GM18858 (cell line): ENCODE results near the gene U2AF1.
"Not testable (repeated sequence)": the region's sequence is repeated elsewhere in the genome, so short reads cannot be mapped to it uniquely, and the experiment has no call there.

Experiments used
- ATAC-seq: cut with Tn5 transposase; IDR thresholded peaks from one replicate; pipeline ENCODE4 v1.9.1; 2021; ENCODE audit not compliant: unreplicated experiment

Gene U2AF1

DNA sequence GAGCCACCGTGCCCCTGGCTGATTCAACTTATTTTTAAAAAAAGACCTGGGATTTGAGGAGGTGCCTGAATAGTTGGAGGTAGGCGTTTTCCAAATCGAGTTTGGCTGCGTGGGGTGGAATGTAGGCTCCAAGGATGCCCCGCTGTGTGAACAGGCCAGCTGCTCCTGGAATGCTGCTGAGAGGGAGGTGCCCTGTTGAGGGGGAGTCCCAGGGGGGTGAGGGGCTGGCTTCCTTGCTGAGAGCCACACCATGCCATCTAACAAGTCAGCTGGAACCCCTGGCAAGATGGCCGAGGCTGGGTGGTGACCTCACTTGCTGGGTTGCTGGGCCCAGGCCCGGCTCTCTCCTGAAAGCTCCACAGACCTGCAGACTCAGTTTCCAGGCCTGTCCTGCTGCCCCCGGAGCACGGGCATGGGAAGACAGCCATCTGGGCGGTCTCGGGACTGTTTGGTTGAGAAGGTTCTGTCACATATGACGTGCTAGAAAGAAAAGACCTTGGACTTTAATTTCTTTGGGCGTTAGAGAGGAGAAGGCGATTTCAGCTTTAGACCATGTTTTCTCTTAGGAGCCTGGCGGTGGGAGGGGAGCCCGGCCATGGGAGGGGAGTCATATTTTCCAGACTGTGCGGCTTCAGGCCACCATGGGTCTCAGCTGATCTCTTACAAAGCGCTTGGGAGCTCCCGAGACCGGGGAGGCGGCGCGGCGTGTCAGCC lies 24.6 kb downstream of the U2AF1 start:
- ATAC-seq = not testable (repeated sequence)

DNA sequence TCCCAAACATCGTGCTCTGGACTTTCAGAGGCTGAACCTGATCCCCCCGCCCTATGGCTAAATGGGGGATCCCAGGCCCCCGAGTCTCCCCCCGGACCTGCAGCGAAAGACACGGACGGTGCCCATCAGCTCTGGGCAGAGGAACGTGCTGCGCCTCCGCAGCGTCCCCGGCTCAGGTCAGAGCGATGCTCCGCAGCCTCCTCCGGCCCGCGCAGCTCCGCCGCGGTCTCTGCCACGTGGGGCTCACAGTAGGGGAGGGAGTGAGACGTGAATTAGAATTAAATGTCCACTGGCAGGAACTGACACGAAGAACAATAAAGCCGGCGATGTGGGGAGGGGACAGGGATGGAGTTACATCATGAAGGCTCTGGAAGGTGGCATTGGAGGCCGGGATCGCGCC lies 30.7 kb downstream of the U2AF1 start:
- not testable (repeated sequence) for ATAC-seq

GRCh38 chr21:43076023-43076637 lies 31.2 kb downstream of the U2AF1 start:
- not testable (repeated sequence) for ATAC-seq

GRCh38 chr21:43075170-43076022 lies 32.0 kb downstream of the U2AF1 start, which contains the start of gene CBS:
Gene CBS, minus strand, starts transcription at chr21:43075835. Its CDS starts 3,642 bp downstream, at chr21:43072193.
- not testable (repeated sequence) for ATAC-seq

- ATAC-seq = not testable (repeated sequence)
Observed at GRCh38 chr21:43074401-43075169, 32.8 kb downstream of the U2AF1 start.

DNA sequence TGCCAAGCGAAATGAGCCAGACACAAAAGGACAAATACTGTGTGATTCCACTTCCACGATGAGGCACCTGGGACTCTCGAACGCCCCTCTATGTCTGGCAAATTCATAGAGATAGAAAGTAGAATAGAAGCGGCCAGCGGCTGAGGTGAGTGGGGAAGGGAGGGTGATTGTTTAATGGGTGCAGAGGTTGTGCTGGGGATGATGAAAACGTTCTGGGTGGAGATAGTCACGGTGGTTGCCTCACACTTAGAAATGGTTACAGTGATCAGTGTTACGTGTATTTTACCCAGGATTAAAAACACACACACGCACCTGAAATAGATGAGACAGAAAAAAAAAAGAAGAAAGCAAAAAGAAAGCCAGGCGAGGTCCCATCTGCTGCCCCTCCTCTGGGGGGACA lies 34.6 kb downstream of the U2AF1 start:
- not testable (repeated sequence) for ATAC-seq

- not testable (repeated sequence) for ATAC-seq
Observed at GRCh38 chr21:43069682-43070081, 37.7 kb downstream of the U2AF1 start.

- ATAC-seq = not testable (repeated sequence)
Observed at GRCh38 chr21:43068065-43068464, 39.3 kb downstream of the U2AF1 start.

- not testable (repeated sequence) for ATAC-seq
Observed at GRCh38 chr21:43066690-43067089, 40.7 kb downstream of the U2AF1 start.

DNA sequence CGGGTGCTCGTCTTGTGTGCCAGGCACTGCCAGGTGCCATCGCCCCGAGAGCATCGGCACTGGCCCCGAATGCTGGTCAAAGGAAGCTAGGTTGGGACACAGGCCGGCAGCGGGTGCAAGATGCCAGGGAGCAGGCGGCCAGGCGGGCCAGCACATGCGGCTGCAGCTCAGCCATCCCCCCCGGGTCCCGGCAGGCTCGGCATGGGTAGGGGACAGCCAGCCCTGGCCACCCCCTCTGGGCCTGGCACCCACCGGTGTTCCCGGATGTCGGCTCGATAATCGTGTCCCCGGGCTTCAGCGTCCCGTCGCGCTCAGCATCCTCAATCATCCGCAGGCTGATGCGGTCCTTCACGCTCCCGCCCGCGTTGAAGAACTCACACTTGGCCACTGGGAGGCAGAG lies 41.4 kb downstream of the U2AF1 start:
- not testable (repeated sequence) for ATAC-seq

GRCh38 chr21:43064265-43064917 lies 43.0 kb downstream of the U2AF1 start:
- ATAC-seq = not testable (repeated sequence)

DNA sequence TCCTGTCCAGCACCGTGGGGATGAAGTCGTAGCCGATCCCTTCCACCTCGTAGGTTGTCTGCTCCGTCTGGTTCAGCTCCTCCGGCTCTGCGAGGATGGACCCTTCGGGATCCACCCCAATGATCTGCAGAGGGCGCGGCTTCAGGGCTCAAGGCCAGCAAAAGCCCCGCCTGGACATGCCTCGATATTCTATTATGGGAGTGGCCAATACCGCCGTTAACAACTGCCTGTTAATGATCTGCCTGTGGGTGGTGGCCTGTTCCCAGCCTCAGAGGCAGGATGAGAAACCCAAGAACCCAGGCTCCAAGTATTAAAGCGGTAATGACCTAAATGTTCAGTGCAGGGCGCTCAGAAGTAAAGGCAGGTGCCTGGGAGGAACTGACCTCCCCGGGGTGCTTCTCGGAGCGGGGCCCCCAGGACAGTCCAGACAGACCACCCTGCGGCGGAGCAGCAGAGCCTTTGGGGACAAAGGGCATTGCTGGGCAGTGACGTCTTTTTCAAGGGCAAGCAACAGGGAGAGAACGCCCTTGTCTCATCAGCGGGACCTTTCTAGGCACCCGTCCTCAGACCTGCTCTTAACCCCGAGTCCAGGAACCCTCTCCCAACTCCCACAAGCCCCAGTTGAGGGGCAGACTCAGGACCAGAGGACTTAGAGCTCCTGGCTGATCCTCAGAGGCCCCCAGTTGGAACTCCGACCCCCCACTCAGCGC lies 44.3 kb downstream of the U2AF1 start:
- not testable (repeated sequence) for ATAC-seq

DNA sequence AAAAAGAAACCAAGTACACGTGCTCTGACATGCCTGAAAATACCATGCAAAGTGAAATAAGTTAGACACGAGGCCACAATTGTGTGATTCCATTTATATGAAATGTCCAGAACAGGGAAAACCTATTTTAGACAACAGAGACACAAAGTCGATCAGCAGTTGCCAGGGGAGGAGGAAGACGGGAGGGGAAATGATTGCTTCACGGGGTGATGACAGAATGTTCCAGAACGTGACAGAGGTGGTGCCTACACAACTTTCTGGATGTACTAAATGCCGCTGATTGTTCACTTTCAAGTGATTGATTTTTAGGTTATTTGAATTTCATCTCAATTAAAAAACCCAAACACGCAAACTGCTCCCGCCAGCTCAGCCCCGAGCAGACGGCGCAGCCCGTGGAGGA lies 54.3 kb downstream of the U2AF1 start:
- ATAC-seq = not testable (repeated sequence)

- ATAC-seq = not testable (repeated sequence)
Observed at GRCh38 chr21:43045876-43046821, 61.2 kb downstream of the U2AF1 start.

- not testable (repeated sequence) for ATAC-seq
Observed at GRCh38 chr21:43045165-43045875, 62.0 kb downstream of the U2AF1 start.

DNA sequence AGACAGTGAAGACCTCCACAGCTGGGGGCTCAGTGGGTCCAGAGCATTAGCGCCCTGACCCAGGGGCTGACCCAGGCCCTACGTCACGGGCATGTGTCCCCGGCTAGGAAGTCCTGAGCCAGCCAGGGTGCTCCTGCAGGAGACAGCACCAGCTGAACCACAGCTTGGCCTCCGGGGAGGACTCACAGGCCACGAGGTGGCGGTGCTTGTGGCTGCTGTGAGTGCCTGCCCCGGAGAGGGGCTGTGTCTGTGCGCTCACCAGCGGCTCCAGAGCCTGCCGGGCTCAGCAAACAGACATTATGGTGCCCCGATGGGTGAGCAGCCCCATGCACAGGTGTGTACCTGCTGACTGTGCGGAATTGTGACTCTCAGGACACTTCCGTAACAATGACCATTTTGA lies 62.8 kb downstream of the U2AF1 start:
- not testable (repeated sequence) for ATAC-seq

DNA sequence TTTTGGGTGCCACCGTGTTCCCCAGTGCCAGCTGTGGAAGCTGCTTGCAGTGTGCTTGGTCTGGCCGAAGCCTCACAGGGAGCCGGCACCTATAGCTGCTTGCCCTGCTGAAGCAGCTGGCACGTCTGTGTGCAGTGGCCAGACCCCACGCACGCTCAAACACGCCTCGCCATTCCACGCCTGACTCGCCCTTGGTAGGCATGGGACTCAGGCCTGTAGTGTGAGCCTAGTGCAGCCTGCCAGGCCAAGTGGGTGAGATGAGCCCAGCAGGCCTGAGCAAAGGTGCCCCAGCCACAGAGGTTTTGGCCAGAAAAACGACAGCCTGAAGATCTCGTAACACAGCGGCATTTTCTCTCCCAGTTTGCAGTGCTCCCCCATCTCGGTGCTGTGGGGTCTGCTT lies 64.1 kb downstream of the U2AF1 start:
- not testable (repeated sequence) for ATAC-seq
